Measurements from ENCODE around the gene BTBD3.

- TF ChIP-seq CTCF (IDR thresholded peaks at IDR 0.05): no peak
- no peak for TF ChIP-seq EZH2 (IDR thresholded peaks at IDR 0.05; ENCODE audit: borderline replicate concordance, insufficient read depth, low read depth, low read length, poor library complexity, severe bottlenecking)
Observed at GRCh38 chr20:11881449-11881848, 36.2 kb upstream of the BTBD3 start.
